SIG-M5 (cell line): ENCODE measurements around the gene RGS2.

Source experiments
- DNase-seq: peaks from one replicate; lab custom pipeline; 2025; lab: John Stamatoyannopoulos, UW

RGS2 gene

DNA sequence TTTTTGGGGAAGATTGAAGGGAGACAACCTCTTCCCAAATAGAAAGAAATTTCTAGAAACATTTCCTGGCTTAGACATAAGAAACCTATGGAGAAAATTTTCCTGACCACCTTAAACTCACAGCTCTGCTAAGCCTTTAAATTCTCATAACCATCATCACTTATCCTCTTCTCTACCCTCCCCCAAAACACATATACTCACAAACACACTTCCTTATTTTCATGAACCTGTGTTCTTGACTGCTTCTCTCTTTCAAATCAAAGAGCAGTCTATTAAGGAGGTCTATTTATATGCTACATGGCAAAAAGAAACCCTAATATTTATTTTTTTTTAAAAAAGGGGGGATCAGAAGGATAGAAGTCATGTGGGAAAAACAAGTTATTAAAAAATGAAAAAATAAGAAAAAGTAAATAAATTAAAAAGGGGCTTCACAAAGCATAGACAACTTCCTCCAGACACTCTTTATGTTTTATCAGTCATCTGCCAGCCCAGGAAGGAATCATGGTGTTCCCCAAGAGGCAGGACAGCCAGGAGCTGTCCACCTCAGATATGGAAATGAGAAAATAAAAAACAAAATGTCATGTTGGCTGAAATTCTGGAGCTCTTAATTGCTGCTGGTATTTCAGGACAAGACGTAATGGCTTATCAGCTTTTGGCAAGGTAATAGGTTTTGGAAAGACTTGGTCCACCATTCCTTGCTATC, 12.8 kb upstream of the RGS2 start:
- DNase-seq: no peak

DNA sequence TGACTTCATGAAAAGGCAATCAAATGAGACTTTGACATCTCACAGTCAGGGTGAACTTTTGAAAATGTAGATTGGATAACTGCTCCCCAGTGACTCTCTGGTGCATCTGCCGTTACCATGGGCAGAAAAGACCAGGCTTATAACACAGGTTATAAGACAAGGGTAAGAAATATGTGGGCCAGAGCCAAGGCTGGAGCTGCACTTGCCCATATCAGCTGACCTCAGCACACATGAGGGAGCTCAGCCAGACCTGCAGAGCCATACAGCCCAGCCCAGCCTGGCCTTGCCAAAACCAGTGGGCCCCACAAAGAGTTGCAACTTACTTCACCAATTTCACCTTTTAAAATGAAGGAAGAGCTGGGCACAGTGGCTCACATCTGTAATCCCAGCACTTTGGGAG, 11.7 kb upstream of the RGS2 start:
- DNase-seq: no peak

DNA sequence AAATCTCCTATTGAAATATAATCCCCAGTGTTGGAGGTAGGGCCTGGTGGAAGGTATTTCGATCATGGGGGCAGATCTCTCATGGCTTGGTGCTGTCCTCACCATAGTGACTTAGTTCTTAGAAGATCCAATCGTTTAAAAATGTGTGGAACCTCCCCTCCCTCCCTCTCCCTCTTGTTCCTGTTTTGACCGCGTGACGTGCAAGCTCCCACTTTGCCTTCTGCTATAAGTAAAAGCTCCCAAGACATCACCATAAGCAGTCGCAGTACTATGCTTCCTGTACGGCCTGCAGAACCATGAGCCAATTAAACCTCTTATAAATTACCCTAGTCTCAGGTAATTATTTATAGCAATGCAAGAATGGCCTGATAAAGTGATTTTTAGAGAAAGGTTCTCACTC, 10.9 kb upstream of the RGS2 start:
- no peak for DNase-seq

DNA sequence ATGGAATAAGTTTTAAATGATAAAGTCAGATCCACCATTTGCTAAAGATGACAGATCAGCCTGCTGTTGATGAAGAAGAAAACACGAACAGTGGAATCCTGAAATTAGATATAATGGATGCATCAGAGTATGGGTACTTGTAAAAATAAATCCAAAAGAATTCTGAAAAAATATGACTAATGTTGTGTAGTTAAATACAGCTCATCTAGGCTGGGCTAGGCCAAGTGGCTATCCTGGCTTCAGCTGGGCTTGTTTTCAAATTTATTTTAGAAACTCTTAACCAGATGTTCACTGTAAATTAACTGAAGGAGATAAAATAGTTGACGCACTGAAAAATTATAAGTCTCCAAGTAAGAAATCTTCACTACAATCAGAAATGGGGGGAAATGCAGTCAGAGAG, 7.4 kb upstream of the RGS2 start:
- DNase-seq: no peak

DNA sequence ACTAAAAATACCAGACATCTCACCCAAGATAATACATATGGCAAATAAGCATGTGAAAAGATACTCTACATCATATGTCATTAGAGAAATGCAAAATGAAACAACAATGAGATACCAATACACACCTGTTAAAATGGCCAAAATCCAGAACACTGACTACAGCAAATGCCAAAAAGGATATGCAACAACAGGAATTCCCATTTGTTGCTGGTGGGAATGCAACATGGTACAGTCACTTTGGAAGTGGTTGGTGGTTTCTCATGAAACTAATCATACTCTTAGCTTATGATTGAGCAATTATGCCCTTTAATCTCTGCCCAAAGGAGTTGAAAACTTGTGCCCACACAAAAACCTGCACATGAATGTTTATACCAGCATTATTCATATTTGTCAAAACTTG, 6.4 kb upstream of the RGS2 start:
- DNase-seq: no peak

DNA sequence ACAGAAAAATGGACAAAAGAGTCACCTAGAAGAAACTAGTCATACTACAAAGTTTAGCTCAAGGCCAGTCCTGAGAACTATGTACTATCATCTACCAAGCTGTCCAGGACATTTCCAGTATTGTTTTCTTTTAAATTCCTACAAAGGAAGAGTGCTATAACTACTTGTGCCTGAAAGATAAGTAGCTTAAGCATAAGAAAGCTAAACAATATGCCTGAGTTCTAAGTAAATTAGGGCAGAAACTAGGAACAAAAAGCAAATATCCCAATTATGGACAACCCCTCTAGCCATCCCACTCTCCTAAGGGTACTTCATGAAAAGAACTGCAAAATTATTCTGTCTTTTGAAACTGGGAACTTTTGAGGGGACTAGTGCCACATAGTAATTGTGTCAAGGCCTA, 5.3 kb upstream of the RGS2 start:
- no peak for DNase-seq

DNA sequence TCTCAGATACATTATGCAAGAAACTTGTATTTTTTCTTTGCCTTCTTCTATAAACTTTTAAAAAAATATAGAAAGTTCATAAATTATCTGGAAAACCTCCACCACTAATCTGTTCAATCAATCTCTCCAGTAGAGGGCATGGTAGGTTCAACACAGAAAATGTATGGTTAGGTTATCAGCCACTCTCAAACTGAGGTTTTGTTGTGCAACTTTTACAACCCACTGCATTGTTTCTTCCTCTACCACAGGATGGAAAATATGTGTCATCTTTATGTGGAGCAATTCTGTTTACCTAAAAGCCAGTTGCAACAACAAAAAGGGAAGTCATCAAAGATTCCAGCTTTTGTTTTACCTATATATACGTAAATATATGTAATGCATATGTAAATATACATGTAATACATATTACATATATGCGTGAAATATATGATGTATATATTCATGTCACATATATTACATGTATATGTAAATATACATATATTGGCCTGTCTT, 3.0 kb upstream of the RGS2 start:
- peak; percentile 91 for DNase-seq

- DNase-seq: no peak
Observed at GRCh38 chr1:192807211-192808162, 1.4 kb upstream of the RGS2 start.

DNA sequence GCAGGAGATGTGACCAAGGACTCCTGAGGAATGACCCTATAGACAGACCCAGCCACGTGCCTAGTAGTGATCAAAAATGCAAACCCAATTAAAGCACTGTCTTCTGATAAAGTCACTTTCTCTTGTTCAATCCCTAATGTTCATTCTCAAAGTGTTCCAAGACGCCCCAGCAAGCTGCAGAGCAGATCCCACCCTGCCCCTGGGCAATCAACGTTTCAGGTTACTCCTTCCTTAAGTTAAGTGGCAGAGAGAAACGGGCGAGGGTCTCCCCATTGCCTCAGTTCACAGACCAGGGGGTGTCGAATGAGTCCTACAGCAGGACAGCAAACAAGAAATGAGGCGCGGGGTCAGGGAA, 699 bp upstream of the RGS2 start:
- DNase-seq: no peak

- no peak for DNase-seq
Observed at GRCh38 chr1:192809307-192810252, 741 bp downstream of the RGS2 start.

DNA sequence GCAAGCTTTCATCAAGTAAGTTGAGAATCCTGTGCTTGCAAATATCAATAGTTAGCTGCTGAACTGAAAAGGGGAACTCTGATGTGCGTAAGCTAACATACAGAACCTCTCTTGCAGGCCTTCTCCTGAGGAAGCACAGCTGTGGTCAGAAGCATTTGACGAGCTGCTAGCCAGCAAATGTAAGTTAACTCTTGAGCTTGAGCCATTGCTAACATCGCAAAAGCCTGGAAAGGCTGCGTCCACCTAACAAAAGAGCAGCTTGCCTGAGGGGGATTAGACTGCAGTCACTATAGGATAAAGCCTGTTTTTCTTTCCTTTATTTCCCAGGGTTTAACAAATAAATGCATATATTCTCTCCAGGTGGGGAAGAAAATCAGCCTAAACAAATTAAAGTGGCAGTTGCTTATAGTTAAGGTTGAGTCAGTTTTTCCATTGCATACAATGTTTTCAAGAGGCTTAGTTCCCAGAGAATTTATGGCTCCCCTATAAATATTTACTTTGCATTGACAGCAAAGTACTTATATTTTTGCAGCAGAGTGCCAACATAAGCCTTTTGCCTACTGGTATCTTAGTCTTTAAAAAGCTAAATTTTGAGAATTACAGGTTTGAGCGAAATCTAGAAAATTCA, 1.5 kb downstream of the RGS2 start:
- DNase-seq: peak; percentile 72

DNA sequence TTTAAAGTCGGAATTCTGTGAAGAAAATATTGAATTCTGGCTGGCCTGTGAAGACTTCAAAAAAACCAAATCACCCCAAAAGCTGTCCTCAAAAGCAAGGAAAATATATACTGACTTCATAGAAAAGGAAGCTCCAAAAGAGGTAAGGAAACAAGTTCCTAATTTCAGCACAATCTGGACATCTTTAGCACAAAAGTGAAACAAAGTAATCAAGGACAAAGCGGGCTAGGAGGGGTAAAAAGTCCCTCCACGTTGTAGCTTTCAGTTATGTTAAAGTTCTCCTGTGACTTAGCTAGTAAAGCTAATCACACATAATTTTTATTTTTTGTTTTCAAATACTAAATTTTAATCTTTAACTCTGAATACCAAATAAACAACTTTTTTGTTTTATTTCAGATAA, 2.2 kb downstream of the RGS2 start:
- DNase-seq: no peak

DNA sequence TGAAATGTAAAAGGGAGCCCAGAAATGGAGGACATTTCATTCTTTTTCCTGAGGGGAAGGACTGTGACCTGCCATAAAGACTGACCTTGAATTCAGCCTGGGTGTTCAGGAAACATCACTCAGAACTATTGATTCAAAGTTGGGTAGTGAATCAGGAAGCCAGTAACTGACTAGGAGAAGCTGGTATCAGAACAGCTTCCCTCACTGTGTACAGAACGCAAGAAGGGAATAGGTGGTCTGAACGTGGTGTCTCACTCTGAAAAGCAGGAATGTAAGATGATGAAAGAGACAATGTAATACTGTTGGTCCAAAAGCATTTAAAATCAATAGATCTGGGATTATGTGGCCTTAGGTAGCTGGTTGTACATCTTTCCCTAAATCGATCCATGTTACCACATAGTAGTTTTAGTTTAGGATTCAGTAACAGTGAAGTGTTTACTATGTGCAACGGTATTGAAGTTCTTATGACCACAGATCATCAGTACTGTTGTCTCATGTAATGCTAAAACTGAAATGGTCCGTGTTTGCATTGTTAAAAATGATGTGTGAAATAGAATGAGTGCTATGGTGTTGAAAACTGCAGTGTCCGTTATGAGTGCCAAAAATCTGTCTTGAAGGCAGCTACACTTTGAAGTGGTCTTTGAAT, 2.9 kb downstream of the RGS2 start:
- no peak for DNase-seq

- DNase-seq: no peak
Observed at GRCh38 chr1:192812420-192813209, 3.8 kb downstream of the RGS2 start.

GRCh38 chr1:192814805-192815204, 6.0 kb downstream of the RGS2 start:
- no peak for DNase-seq

GRCh38 chr1:192817246-192817645, 8.4 kb downstream of the RGS2 start:
- peak; percentile 12 for DNase-seq

DNA sequence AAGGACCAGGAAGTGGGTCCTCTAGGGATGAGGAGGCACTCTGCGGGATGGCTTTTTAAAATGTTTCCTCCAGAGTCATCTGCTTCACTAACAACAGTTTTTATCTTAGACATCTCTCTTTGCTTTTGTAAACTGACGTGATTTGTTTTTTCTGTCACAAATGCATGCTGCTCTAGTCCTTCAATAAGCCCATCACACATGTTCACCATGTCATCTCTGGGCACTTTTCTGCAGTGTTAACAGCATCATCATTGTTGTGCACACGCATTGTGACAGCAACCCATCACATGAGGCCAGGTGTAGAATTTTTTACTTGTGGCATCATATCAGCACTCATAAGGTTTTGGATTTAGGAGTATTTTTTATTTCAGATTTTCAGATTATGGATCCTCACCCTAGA, 12.5 kb downstream of the RGS2 start:
- no peak for DNase-seq

- DNase-seq: no peak
Observed at GRCh38 chr1:192824511-192824910, 15.7 kb downstream of the RGS2 start.

GRCh38 chr1:192826791-192827546, 18.1 kb downstream of the RGS2 start:
- DNase-seq: no peak
